Measurements from ENCODE around the gene FOXK2. TPM values are rescaled to one million over a fixed set of nuclear protein-coding genes. Genes with fewer than 3 reads are reported as not detected.
"Not testable (repeated sequence)": the region's sequence is repeated elsewhere in the genome, so short reads cannot be mapped to it uniquely, and the experiment has no call there.

The FOXK2 gene
- total RNA-seq, 4 donors from 2014 or later, result 27.0 to 51.6 (median 45.3) TPM

DNA sequence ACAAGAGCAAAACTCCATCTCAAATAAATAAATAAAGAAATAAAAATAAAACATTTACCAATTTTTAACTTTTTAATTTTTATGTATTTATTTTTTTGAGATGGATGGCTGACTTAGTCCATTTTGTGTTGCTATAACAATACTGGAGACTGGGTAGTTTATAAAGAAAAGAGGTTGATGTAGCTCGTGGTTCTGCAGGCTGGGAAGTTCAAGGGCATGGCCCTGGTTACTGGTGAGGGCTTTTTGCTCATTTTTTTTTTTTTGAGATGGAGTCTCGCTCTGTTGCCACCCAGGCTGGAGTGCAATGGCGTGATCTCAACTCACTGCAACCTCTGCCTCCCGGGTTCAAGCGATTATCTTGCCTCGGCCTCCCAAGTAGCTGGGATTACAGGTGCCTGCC is 14.2 kb upstream of the FOXK2 start:
- no peaks in the 10 kb centered on the region for H3K27me3 ChIP-seq
- H3K9me3 ChIP-seq, result no peaks in the 10 kb centered on the region
- no peak for DNase-seq (ENCODE audit: extremely low spot score)
- whole genome bisulfite sequencing, result 92% methylated on average over 6 of the region's 6 CpGs
- intact Hi-C loops (cut with DNase I), result no loop called here
- TF ChIP-seq POLR2AphosphoS5 (IDR thresholded peaks at IDR 0.05), result no peak
- TF ChIP-seq POLR2A (IDR thresholded peaks at IDR 0.05; ENCODE audit: low read depth), result no peak
- TF ChIP-seq, protein P1, sequence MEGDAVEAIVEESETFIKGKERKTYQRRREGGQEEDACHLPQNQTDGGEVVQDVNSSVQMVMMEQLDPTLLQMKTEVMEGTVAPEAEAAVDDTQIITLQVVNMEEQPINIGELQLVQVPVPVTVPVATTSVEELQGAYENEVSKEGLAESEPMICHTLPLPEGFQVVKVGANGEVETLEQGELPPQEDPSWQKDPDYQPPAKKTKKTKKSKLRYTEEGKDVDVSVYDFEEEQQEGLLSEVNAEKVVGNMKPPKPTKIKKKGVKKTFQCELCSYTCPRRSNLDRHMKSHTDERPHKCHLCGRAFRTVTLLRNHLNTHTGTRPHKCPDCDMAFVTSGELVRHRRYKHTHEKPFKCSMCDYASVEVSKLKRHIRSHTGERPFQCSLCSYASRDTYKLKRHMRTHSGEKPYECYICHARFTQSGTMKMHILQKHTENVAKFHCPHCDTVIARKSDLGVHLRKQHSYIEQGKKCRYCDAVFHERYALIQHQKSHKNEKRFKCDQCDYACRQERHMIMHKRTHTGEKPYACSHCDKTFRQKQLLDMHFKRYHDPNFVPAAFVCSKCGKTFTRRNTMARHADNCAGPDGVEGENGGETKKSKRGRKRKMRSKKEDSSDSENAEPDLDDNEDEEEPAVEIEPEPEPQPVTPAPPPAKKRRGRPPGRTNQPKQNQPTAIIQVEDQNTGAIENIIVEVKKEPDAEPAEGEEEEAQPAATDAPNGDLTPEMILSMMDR (IDR thresholded peaks at IDR 0.05), result no peak
- TF ChIP-seq EP300 (IDR thresholded peaks at IDR 0.05), result no peak
- H3K4me1 ChIP-seq, result peaks cover 0 to 13% (median 5%) of the 10 kb centered on the region in 4 donors
- no peaks in the 10 kb centered on the region for H3K36me3 ChIP-seq
- H3K27ac ChIP-seq (replicated peaks in 1 of 4), result no peak overlapping the region
- H3K4me3 ChIP-seq, result no peak overlapping the region

DNA sequence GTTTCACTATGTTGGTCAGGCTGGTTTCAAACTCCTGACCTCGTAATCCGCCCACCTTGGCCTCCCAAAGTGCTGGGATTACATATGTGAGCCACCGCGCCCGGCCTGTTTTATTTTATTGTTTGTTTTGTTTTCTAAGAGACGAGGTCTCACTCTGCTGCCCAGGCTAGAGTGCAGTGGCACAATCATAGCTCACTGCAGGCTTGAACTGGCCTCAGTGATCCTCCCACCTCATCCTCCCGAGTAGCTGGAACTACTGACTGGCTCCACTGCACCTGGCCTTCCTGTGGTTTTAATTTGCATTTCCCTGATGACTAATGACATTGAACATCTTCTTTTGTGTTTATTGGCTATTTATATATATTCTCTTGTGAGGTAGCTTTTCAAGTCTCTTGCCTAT is 13.1 kb upstream of the FOXK2 start:
- H3K4me1 ChIP-seq, result peaks cover 0 to 11% (median 5%) of the 10 kb centered on the region in 4 donors
- intact Hi-C loops (cut with DNase I); DNase-seq (ENCODE audit: extremely low spot score); H3K27me3 ChIP-seq; H3K27ac ChIP-seq (replicated peaks in 1 of 4); H3K9me3 ChIP-seq; H3K36me3 ChIP-seq; H3K4me3 ChIP-seq: not testable (repeated sequence)
- WGBS, result 82% methylated on average over 7 of the region's 7 CpGs

DNA sequence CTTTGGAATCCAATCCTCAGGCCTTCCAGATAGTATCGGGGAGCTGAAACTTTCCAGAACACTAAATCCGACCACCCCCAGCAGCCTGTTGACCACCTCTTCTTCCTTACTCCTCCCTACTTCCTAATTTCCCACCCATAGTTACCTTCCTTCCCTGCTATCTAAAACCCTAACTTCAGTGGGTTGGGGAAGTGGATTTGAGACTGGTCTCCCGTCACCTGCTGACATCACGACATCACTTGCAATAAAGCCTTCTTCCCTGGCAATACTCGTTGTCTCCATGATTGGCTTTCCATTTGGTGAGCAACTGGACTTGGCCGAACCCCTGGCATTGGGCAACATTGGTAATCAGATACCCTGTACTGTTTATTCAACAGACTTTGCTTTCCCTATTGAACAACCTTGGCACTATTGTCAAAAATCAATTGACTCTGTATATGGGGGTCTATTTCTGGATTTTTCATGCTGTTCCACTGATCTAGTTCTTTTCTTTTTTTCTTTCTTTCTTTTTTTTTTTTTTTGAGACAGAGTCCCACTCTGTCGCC is 11.8 kb upstream of the FOXK2 start:
- intact Hi-C loops (cut with DNase I), result no loop called here
- no peak overlapping the region for H3K4me3 ChIP-seq
- H3K4me1 ChIP-seq, result no peaks in the 10 kb centered on the region
- H3K27me3 ChIP-seq, result no peaks in the 10 kb centered on the region
- no peaks in the 10 kb centered on the region for H3K9me3 ChIP-seq
- H3K36me3 ChIP-seq, result no peaks in the 10 kb centered on the region
- no peak for DNase-seq (ENCODE audit: extremely low spot score)
- 86% methylated on average over 7 of the region's 7 CpGs for WGBS
- TF ChIP-seq POLR2A (IDR thresholded peaks at IDR 0.05; ENCODE audit: low read depth) (no peak), EP300 (IDR thresholded peaks at IDR 0.05) (no peak), POLR2AphosphoS5 (IDR thresholded peaks at IDR 0.05) (no peak)
- TF ChIP-seq, protein P1 (IDR thresholded peaks at IDR 0.05), result no peak
- no peak overlapping the region for H3K27ac ChIP-seq (replicated peaks in 1 of 4)

DNA sequence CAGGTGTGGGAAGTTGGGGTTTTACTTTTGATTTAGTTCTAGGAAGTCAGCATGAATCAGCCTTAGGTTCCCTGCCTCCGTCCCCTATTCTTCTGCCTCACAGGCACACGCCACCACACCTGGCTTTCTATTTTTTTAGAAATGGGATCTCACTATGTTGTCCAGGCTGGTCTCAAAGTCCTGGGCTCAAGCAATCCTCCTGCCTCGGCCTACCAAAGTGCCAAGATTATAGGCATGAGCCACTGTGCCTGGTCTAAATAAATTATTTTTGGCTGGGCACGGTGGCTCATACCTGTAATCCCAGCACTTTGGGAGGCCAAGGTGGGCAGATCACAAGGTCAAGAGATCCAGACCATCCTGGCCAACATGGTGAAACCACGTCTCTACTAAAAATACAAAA is 7.9 kb upstream of the FOXK2 start:
- H3K9me3 ChIP-seq; H3K27ac ChIP-seq (replicated peaks in 1 of 4); intact Hi-C loops (cut with DNase I); H3K27me3 ChIP-seq; H3K36me3 ChIP-seq; H3K4me3 ChIP-seq; DNase-seq (ENCODE audit: extremely low spot score); H3K4me1 ChIP-seq: not testable (repeated sequence)
- 89% methylated on average over 5 of the region's 5 CpGs for WGBS

DNA sequence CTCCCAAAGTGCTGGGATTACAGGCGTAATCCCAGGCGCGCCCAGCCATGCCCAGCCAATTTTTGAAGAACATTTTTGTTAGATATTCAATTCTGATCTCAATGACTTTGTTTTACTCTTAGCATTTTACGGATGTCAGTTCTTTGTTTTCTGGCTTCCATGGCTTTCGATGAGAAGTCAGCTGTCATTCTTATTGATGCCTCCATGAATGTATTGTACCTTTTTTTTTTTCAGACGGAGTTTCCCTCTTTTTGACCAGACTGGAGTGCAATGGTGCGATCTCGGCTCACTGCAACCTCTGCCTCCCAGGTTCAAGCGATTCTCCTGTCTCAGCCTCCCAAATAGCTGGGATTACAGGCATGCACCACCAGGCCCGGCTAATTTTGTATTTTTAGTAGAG is 5.7 kb upstream of the FOXK2 start:
- intact Hi-C loops (cut with DNase I); DNase-seq (ENCODE audit: extremely low spot score); H3K4me3 ChIP-seq; H3K36me3 ChIP-seq; H3K27ac ChIP-seq (replicated peaks in 1 of 4); H3K4me1 ChIP-seq; H3K9me3 ChIP-seq; H3K27me3 ChIP-seq: not testable (repeated sequence)
- 95% methylated on average over 10 of the region's 10 CpGs for WGBS

DNA sequence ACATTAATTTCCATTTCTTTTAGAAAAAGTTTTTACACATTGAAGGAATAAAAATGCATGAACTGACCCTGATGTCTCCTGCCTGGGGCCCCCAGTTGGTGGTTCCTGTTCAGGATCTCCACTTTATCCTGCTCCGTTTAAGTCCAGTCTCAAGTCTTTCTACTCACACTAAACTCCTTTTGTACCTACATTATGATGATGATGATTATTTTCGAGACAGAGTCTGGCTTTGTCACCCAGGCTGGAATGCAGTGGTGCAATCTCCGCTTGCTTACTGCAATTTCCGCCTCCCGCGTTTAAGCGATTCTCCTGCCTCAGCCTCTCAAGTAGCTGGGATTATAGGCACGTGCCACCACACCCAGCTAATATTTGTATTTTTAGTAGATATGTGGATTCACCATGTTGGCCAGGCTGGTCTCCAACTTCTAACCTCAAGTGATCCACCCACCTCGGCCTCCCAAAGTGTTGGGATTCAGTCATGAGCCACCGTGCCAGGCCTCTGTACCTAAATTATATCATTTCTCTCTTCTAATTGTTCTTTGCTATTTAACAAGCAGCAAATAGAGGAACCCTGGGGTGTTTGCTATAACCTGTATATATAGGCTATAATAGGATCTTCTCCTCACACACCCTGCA is 2.2 kb upstream of the FOXK2 start:
- H3K36me3 ChIP-seq, result no peaks in the 10 kb centered on the region
- no peaks in the 10 kb centered on the region for H3K27me3 ChIP-seq
- H3K9me3 ChIP-seq, result no peaks in the 10 kb centered on the region
- no peak for DNase-seq (ENCODE audit: extremely low spot score)
- intact Hi-C loops (cut with DNase I), result loop anchor here (5.0 kb wide), 1 partner anchor 35 kb away; no protein-coding TSS in a partner anchor
- no peak overlapping the region for H3K4me3 ChIP-seq
- WGBS, result 93% methylated on average over 10 of the region's 10 CpGs
- TF ChIP-seq POLR2AphosphoS5 (IDR thresholded peaks at IDR 0.05) (no peak), EP300 (IDR thresholded peaks at IDR 0.05) (no peak), POLR2A (IDR thresholded peaks at IDR 0.05; ENCODE audit: low read depth) (no peak)
- TF ChIP-seq, protein P1 (IDR thresholded peaks at IDR 0.05), result no peak
- H3K4me1 ChIP-seq, result peaks cover 10 to 22% (median 18%) of the 10 kb centered on the region in 4 donors
- H3K27ac ChIP-seq (replicated peaks in 1 of 4), result no peak overlapping the region

Measured in esophagus muscularis mucosa (tissue), 4 donors.